Mononuclear cell (primary cell): ENCODE results near the gene SLC30A7. TPM values are rescaled to one million over a fixed set of nuclear protein-coding genes. Genes with fewer than 3 reads are reported as not detected.
"Not testable (repeated sequence)": the region's sequence is repeated elsewhere in the genome, so short reads cannot be mapped to it uniquely, and the experiment has no call there.

Source experiments
- H3K27me3 ChIP-seq: 2 replicates; pipeline ENCODE4 v1.6.0; 2011; ENCODE audit warnings: low read length, control low read depth; ENCODE audit not compliant: insufficient read depth
- H3K4me1 ChIP-seq: 2 replicates; pipeline ENCODE4 v1.5.1; 2011; ENCODE audit warnings: mild to moderate bottlenecking, low read length, control low read depth; ENCODE audit not compliant: insufficient read depth
- H3K4me3 ChIP-seq: 2 replicates; pipeline ENCODE4 v1.5.1; 2011; ENCODE audit warnings: mild to moderate bottlenecking, low read length, moderate library complexity
- H3K9me3 ChIP-seq: 2 replicates; pipeline ENCODE4 v1.5.1; 2011; ENCODE audit warnings: low read depth, mild to moderate bottlenecking, control low read depth, low read length
- total RNA-seq: library from RNA; depleted of rRNA; stranded (reverse); fragments of >200 nt; gene quantifications from one replicate; pipeline ENCODE4 v1.2.3, GENCODE V29; 2012

SLC30A7 gene
- 34.9 TPM for total RNA-seq

GRCh38 chr1:100895540-100896480 lies at the start of gene SLC30A7:
TSS of gene SLC30A7 (plus strand) at chr1:100896090. CDS start at chr1:100896263, 173 bp downstream.
- Histone ChIP-seq H3K27me3 (no peaks in the 10 kb centered on the region), H3K4me3 (peak within 1 kb of the TSS; percentile 95), H3K9me3 (no peaks in the 10 kb centered on the region), H3K4me1 (peaks cover 15% of the 10 kb centered on the region)

- no peak overlapping the region for H3K4me3 ChIP-seq
- H3K9me3 ChIP-seq, result no peaks in the 10 kb centered on the region
- H3K27me3 ChIP-seq, result peaks cover 3% of the 10 kb centered on the region
- no peaks in the 10 kb centered on the region for H3K4me1 ChIP-seq
Measured at GRCh38 chr1:100847361-100848082, 48.4 kb upstream of the SLC30A7 start.

GRCh38 chr1:100851726-100852125 lies 44.2 kb upstream of the SLC30A7 start:
- peaks cover 3% of the 10 kb centered on the region for H3K27me3 ChIP-seq
- no peaks in the 10 kb centered on the region for H3K4me1 ChIP-seq
- no peaks in the 10 kb centered on the region for H3K9me3 ChIP-seq
- no peak overlapping the region for H3K4me3 ChIP-seq

GRCh38 chr1:100852976-100853375 lies 42.9 kb upstream of the SLC30A7 start:
- H3K4me1 ChIP-seq, result no peaks in the 10 kb centered on the region
- no peak overlapping the region for H3K4me3 ChIP-seq
- H3K9me3 ChIP-seq, result no peaks in the 10 kb centered on the region
- peaks cover 3% of the 10 kb centered on the region for H3K27me3 ChIP-seq

- H3K4me1 ChIP-seq, H3K27me3 ChIP-seq, H3K9me3 ChIP-seq, H3K4me3 ChIP-seq: not testable (repeated sequence)
Measured at GRCh38 chr1:100855116-100855515, 40.8 kb upstream of the SLC30A7 start.

- Histone ChIP-seq H3K9me3 (no peaks in the 10 kb centered on the region), H3K27me3 (no peaks in the 10 kb centered on the region), H3K4me3 (no peak overlapping the region), H3K4me1 (no peaks in the 10 kb centered on the region)
Measured at GRCh38 chr1:100860397-100860991, 35.4 kb upstream of the SLC30A7 start.

GRCh38 chr1:100861379-100861778 lies 34.5 kb upstream of the SLC30A7 start:
- H3K27me3 ChIP-seq, result no peaks in the 10 kb centered on the region
- no peaks in the 10 kb centered on the region for H3K4me1 ChIP-seq
- no peaks in the 10 kb centered on the region for H3K9me3 ChIP-seq
- no peak overlapping the region for H3K4me3 ChIP-seq

GRCh38 chr1:100862591-100862990 lies 33.3 kb upstream of the SLC30A7 start:
- H3K4me1 ChIP-seq, result no peaks in the 10 kb centered on the region

GRCh38 chr1:100866041-100866900 lies 29.6 kb upstream of the SLC30A7 start:
- H3K4me3 ChIP-seq, result no peak overlapping the region
- no peaks in the 10 kb centered on the region for H3K27me3 ChIP-seq
- no peaks in the 10 kb centered on the region for H3K4me1 ChIP-seq
- H3K9me3 ChIP-seq, result no peaks in the 10 kb centered on the region

More at GRCh38 chr1:100862591-100862990, 33.3 kb upstream of the SLC30A7 start:
- no peaks in the 10 kb centered on the region for H3K27me3 ChIP-seq
- no peaks in the 10 kb centered on the region for H3K9me3 ChIP-seq
- H3K4me3 ChIP-seq, result no peak overlapping the region

GRCh38 chr1:100866901-100867206 lies 29.0 kb upstream of the SLC30A7 start:
- Histone ChIP-seq H3K9me3 (no peaks in the 10 kb centered on the region), H3K4me1 (no peaks in the 10 kb centered on the region), H3K4me3 (no peak overlapping the region), H3K27me3 (no peaks in the 10 kb centered on the region)

GRCh38 chr1:100868364-100868995 lies 27.4 kb upstream of the SLC30A7 start:
- no peak overlapping the region for H3K4me3 ChIP-seq
- no peaks in the 10 kb centered on the region for H3K4me1 ChIP-seq
- H3K9me3 ChIP-seq, result no peaks in the 10 kb centered on the region
- no peaks in the 10 kb centered on the region for H3K27me3 ChIP-seq

- H3K4me3 ChIP-seq, result no peak overlapping the region
- H3K4me1 ChIP-seq, result no peaks in the 10 kb centered on the region
- no peaks in the 10 kb centered on the region for H3K9me3 ChIP-seq
- no peaks in the 10 kb centered on the region for H3K27me3 ChIP-seq
Measured at GRCh38 chr1:100869996-100870395, 25.9 kb upstream of the SLC30A7 start.

- H3K27me3 ChIP-seq, result no peaks in the 10 kb centered on the region
- no peaks in the 10 kb centered on the region for H3K4me1 ChIP-seq
- no peaks in the 10 kb centered on the region for H3K9me3 ChIP-seq
- no peak overlapping the region for H3K4me3 ChIP-seq
Measured at GRCh38 chr1:100874433-100874832, 21.5 kb upstream of the SLC30A7 start.

GRCh38 chr1:100875228-100875627 lies 20.7 kb upstream of the SLC30A7 start:
- Histone ChIP-seq H3K9me3 (no peaks in the 10 kb centered on the region), H3K4me3 (no peak overlapping the region), H3K27me3 (no peaks in the 10 kb centered on the region), H3K4me1 (no peaks in the 10 kb centered on the region)
